Stimulated activated CD8-positive, alpha-beta memory T cell treated with anti-CD3 and anti-CD28 coated beads, Interleukin-7, amount 100 ng/mL, for 24 hours (primary cell): ENCODE measurements around the gene NMNAT2.
"Not testable (repeated sequence)": the region's sequence is repeated elsewhere in the genome, so short reads cannot be mapped to it uniquely, and the experiment has no call there.

Experiments
- DNase-seq: peaks from one replicate; pipeline ENCODE4 v3.0.0-alpha.2; 2020; ENCODE audit warnings: low read depth

NMNAT2 gene

GRCh38 chr1:183417772-183418491 is at the start of gene NMNAT2:
TSS of gene NMNAT2 (minus strand) at chr1:183418380. CDS start at chr1:183418267, 113 bp downstream.
- no peak for DNase-seq

- DNase-seq: no peak
Measured at GRCh38 chr1:183467687-183468086, 49.5 kb upstream of the NMNAT2 start.

GRCh38 chr1:183466781-183467180 is 48.6 kb upstream of the NMNAT2 start:
- no peak for DNase-seq

GRCh38 chr1:183463566-183463965 is 45.4 kb upstream of the NMNAT2 start:
- no peak for DNase-seq

- no peak for DNase-seq
Measured at GRCh38 chr1:183461350-183461749, 43.2 kb upstream of the NMNAT2 start.

GRCh38 chr1:183460596-183460995 is 42.4 kb upstream of the NMNAT2 start:
- DNase-seq: no peak

GRCh38 chr1:183457449-183457848 is 39.3 kb upstream of the NMNAT2 start:
- no peak for DNase-seq

GRCh38 chr1:183456826-183457225 is 38.6 kb upstream of the NMNAT2 start:
- DNase-seq: no peak

- DNase-seq: no peak
Measured at GRCh38 chr1:183454377-183454776, 36.2 kb upstream of the NMNAT2 start.

- DNase-seq: no peak
Measured at GRCh38 chr1:183450093-183450492, 31.9 kb upstream of the NMNAT2 start.

GRCh38 chr1:183449223-183449770 is 31.1 kb upstream of the NMNAT2 start:
- DNase-seq: no peak

- no peak for DNase-seq
Measured at GRCh38 chr1:183444243-183444642, 26.1 kb upstream of the NMNAT2 start.

- DNase-seq: no peak
Measured at GRCh38 chr1:183443466-183443865, 25.3 kb upstream of the NMNAT2 start.

- DNase-seq: no peak
Measured at GRCh38 chr1:183443011-183443410, 24.8 kb upstream of the NMNAT2 start.

- DNase-seq: no peak
Measured at GRCh38 chr1:183438060-183438459, 19.9 kb upstream of the NMNAT2 start.

- no peak for DNase-seq
Measured at GRCh38 chr1:183435497-183435896, 17.3 kb upstream of the NMNAT2 start.

GRCh38 chr1:183433703-183434102 is 15.5 kb upstream of the NMNAT2 start:
- DNase-seq: no peak

GRCh38 chr1:183432548-183432875 is 14.3 kb upstream of the NMNAT2 start:
- no peak for DNase-seq

- DNase-seq: no peak
Measured at GRCh38 chr1:183431840-183432547, 13.8 kb upstream of the NMNAT2 start.

GRCh38 chr1:183427591-183427990 is 9.4 kb upstream of the NMNAT2 start:
- DNase-seq: not testable (repeated sequence)

- no peak for DNase-seq
Measured at GRCh38 chr1:183424691-183425090, 6.5 kb upstream of the NMNAT2 start.

- DNase-seq: no peak
Measured at GRCh38 chr1:183423541-183423940, 5.4 kb upstream of the NMNAT2 start.

GRCh38 chr1:183419399-183419798 is 1.2 kb upstream of the NMNAT2 start:
- DNase-seq: no peak
